ENCODE data around the gene MPP3.

MPP3 gene

DNA sequence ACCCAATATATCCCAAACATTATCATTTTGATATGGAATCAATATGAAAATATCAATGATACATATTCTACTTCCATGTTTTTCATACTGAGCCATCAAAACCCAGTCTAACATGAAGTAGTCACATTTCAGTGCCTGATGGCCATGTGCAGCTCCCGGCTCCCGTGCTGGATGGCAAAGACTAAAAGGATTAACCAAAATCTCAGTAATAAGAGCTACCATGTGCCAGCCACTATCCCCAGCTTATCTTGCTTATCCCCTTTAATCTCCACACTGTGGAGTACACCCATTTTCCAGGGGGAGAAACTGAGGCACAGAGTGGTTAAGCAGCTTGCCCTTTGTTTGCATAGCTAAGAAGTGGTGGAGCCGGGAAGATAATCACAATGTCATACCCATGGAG lies 23.2 kb upstream of the MPP3 start:
- Histone ChIP-seq H3K4me1 (ENCODE audit: control insufficient read depth in 2 of 2, insufficient read depth in 1 of 2, low read depth in 1 of 2, low read length in 2 of 2) (peaks cover 4 to 9% of the 10 kb centered on the region in 2 donors), H2BK12ac (ENCODE audit: low read length) (no peak overlapping the region), H3K4me3 (ENCODE audit: low read length in 2 of 2) (no peak overlapping the region), H4K8ac (ENCODE audit: low read depth, low read length) (no peak overlapping the region), H3K23ac (ENCODE audit: low read depth, low read length, poor library complexity) (no peak overlapping the region), H3K18ac (ENCODE audit: low read length) (no peak overlapping the region), H2AK5ac (ENCODE audit: low read depth, low read length) (no peak overlapping the region), H3K4ac (ENCODE audit: low read length) (no peak overlapping the region), H2BK5ac (ENCODE audit: low read length) (no peak overlapping the region), H2AFZ (ENCODE audit: low read length) (no peak overlapping the region), H2BK120ac (ENCODE audit: low read depth, low read length) (no peak overlapping the region), H3K79me1 (ENCODE audit: low read depth, low read length) (no peaks in the 10 kb centered on the region), H3K14ac (ENCODE audit: low read length) (no peak overlapping the region), H3K27ac (replicated peaks; ENCODE audit: low read length) (no peak overlapping the region), H2BK15ac (ENCODE audit: low read length) (no peak overlapping the region), H3K27me3 (ENCODE audit: control insufficient read depth in 3 of 3, insufficient read depth in 3 of 3, low read depth in 1 of 3, low read length in 3 of 3) (peaks cover 0 to 58% (median 0%) of the 10 kb centered on the region in 3 experiments), H3K9ac (ENCODE audit: low read depth, low read length, poor library complexity) (no peak overlapping the region), H3K36me3 (replicated peaks in 1 of 2; ENCODE audit: control insufficient read depth in 2 of 2, insufficient read depth in 2 of 2, low read length in 2 of 2) (no peaks in the 10 kb centered on the region), H3K4me2 (ENCODE audit: insufficient read depth, low read length, poor library complexity, severe bottlenecking) (no peak overlapping the region), H3K9me3 (replicated peaks in 1 of 2; ENCODE audit: control insufficient read depth in 2 of 2, insufficient read depth in 1 of 2, low read depth in 1 of 2, low read length in 2 of 2) (no peaks in the 10 kb centered on the region), H4K91ac (ENCODE audit: low read depth, low read length, poor library complexity) (no peak overlapping the region)
- WGBS, 2 donors (ENCODE audit: extremely low coverage in 2 of 2, insufficient read length in 2 of 2, insufficient replicate concordance in 1 of 2): no CpG with 5 or more reads among the region's 3 CpGs
- DNase-seq (ENCODE audit: low spot score): no peak

GRCh38 chr17:43855061-43855460 lies 22.1 kb upstream of the MPP3 start:
- H3K36me3 ChIP-seq (replicated peaks in 1 of 2; ENCODE audit: control insufficient read depth in 2 of 2, insufficient read depth in 2 of 2, low read length in 2 of 2): no peaks in the 10 kb centered on the region
- H2BK5ac ChIP-seq (ENCODE audit: low read length): no peak overlapping the region
- H3K79me1 ChIP-seq (ENCODE audit: low read depth, low read length): no peaks in the 10 kb centered on the region
- H3K4me2 ChIP-seq (ENCODE audit: insufficient read depth, low read length, poor library complexity, severe bottlenecking): no peak overlapping the region
- no peak overlapping the region for H4K8ac ChIP-seq (ENCODE audit: low read depth, low read length)
- no peak overlapping the region for H3K4me3 ChIP-seq (ENCODE audit: low read length in 2 of 2)
- H2AFZ ChIP-seq (ENCODE audit: low read length): no peak overlapping the region
- no peak overlapping the region for H3K27ac ChIP-seq (replicated peaks; ENCODE audit: low read length)
- no peak overlapping the region for H2BK120ac ChIP-seq (ENCODE audit: low read depth, low read length)
- H3K23ac ChIP-seq (ENCODE audit: low read depth, low read length, poor library complexity): no peak overlapping the region
- no CpG with 5 or more reads among the region's 9 CpGs for WGBS, 2 donors (ENCODE audit: extremely low coverage in 2 of 2, insufficient read length in 2 of 2, insufficient replicate concordance in 1 of 2)
- H3K14ac ChIP-seq (ENCODE audit: low read length): no peak overlapping the region
- H4K91ac ChIP-seq (ENCODE audit: low read depth, low read length, poor library complexity): no peak overlapping the region
- DNase-seq (ENCODE audit: low spot score): no peak
- peak overlapping the region; percentile 6 for H3K18ac ChIP-seq (ENCODE audit: low read length)
- no peak overlapping the region for H3K4ac ChIP-seq (ENCODE audit: low read length)
- H3K9me3 ChIP-seq (replicated peaks in 1 of 2; ENCODE audit: control insufficient read depth in 2 of 2, insufficient read depth in 1 of 2, low read depth in 1 of 2, low read length in 2 of 2): no peaks in the 10 kb centered on the region
- H2AK5ac ChIP-seq (ENCODE audit: low read depth, low read length): no peak overlapping the region
- H2BK12ac ChIP-seq (ENCODE audit: low read length): no peak overlapping the region
- peaks cover 0 to 58% (median 0%) of the 10 kb centered on the region in 3 experiments for H3K27me3 ChIP-seq (ENCODE audit: control insufficient read depth in 3 of 3, insufficient read depth in 3 of 3, low read depth in 1 of 3, low read length in 3 of 3)
- H3K9ac ChIP-seq (ENCODE audit: low read depth, low read length, poor library complexity): no peak overlapping the region
- H3K4me1 ChIP-seq (ENCODE audit: control insufficient read depth in 2 of 2, insufficient read depth in 1 of 2, low read depth in 1 of 2, low read length in 2 of 2): peaks cover 4 to 9% of the 10 kb centered on the region in 2 donors
- no peak overlapping the region for H2BK15ac ChIP-seq (ENCODE audit: low read length)

DNA sequence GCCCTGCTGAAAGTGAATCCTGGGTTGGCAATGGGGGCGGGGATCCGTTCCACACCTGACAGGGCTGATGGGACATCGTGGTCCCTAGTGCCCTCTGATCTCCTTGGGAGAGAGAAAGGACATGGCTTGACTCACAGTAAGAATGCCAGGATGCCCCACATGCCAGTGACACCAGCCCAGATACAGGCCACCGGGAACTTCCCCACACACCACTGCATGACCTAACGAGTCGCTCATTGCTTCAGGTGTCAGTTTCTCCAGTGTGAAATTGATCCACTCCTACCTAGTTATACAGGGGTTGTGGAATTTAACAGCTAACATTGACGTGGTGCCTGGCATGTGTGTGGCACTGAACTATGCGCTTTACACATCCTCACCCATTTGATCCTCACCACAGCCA lies 21.6 kb upstream of the MPP3 start:
- H3K4me2 ChIP-seq (ENCODE audit: insufficient read depth, low read length, poor library complexity, severe bottlenecking): no peak overlapping the region
- peaks cover 0 to 54% (median 0%) of the 10 kb centered on the region in 3 experiments for H3K27me3 ChIP-seq (ENCODE audit: control insufficient read depth in 3 of 3, insufficient read depth in 3 of 3, low read depth in 1 of 3, low read length in 3 of 3)
- H3K79me1 ChIP-seq (ENCODE audit: low read depth, low read length): no peaks in the 10 kb centered on the region
- H2AFZ ChIP-seq (ENCODE audit: low read length): no peak overlapping the region
- no peak overlapping the region for H4K91ac ChIP-seq (ENCODE audit: low read depth, low read length, poor library complexity)
- no peak overlapping the region for H3K23ac ChIP-seq (ENCODE audit: low read depth, low read length, poor library complexity)
- peaks cover 4 to 9% of the 10 kb centered on the region in 2 donors for H3K4me1 ChIP-seq (ENCODE audit: control insufficient read depth in 2 of 2, insufficient read depth in 1 of 2, low read depth in 1 of 2, low read length in 2 of 2)
- H3K36me3 ChIP-seq (replicated peaks in 1 of 2; ENCODE audit: control insufficient read depth in 2 of 2, insufficient read depth in 2 of 2, low read length in 2 of 2): no peaks in the 10 kb centered on the region
- no peak overlapping the region for H3K18ac ChIP-seq (ENCODE audit: low read length)
- no peak overlapping the region for H2BK5ac ChIP-seq (ENCODE audit: low read length)
- WGBS, 2 donors (ENCODE audit: extremely low coverage in 2 of 2, insufficient read length in 2 of 2, insufficient replicate concordance in 1 of 2): no CpG with 5 or more reads among the region's 8 CpGs
- H3K4me3 ChIP-seq (ENCODE audit: low read length in 2 of 2): no peak overlapping the region
- no peak overlapping the region for H2BK120ac ChIP-seq (ENCODE audit: low read depth, low read length)
- no peaks in the 10 kb centered on the region for H3K9me3 ChIP-seq (replicated peaks in 1 of 2; ENCODE audit: control insufficient read depth in 2 of 2, insufficient read depth in 1 of 2, low read depth in 1 of 2, low read length in 2 of 2)
- no peak overlapping the region for H3K4ac ChIP-seq (ENCODE audit: low read length)
- peak overlapping the region; percentile 6 for H3K9ac ChIP-seq (ENCODE audit: low read depth, low read length, poor library complexity)
- no peak overlapping the region for H2BK12ac ChIP-seq (ENCODE audit: low read length)
- DNase-seq (ENCODE audit: low spot score): no peak
- no peak overlapping the region for H3K27ac ChIP-seq (replicated peaks; ENCODE audit: low read length)
- H2BK15ac ChIP-seq (ENCODE audit: low read length): no peak overlapping the region
- H2AK5ac ChIP-seq (ENCODE audit: low read depth, low read length): no peak overlapping the region
- no peak overlapping the region for H3K14ac ChIP-seq (ENCODE audit: low read length)
- no peak overlapping the region for H4K8ac ChIP-seq (ENCODE audit: low read depth, low read length)

GRCh38 chr17:43853546-43853945 lies 20.6 kb upstream of the MPP3 start:
- H3K36me3 ChIP-seq (replicated peaks in 1 of 2; ENCODE audit: control insufficient read depth in 2 of 2, insufficient read depth in 2 of 2, low read length in 2 of 2): no peaks in the 10 kb centered on the region
- H3K4me1 ChIP-seq (ENCODE audit: control insufficient read depth in 2 of 2, insufficient read depth in 1 of 2, low read depth in 1 of 2, low read length in 2 of 2): peaks cover 4 to 9% of the 10 kb centered on the region in 2 donors
- no peak overlapping the region for H3K4ac ChIP-seq (ENCODE audit: low read length)
- no peak overlapping the region for H3K18ac ChIP-seq (ENCODE audit: low read length)
- no peak overlapping the region for H4K8ac ChIP-seq (ENCODE audit: low read depth, low read length)
- H3K4me2 ChIP-seq (ENCODE audit: insufficient read depth, low read length, poor library complexity, severe bottlenecking): no peak overlapping the region
- H3K4me3 ChIP-seq (ENCODE audit: low read length in 2 of 2): no peak overlapping the region
- no peak overlapping the region for H2BK5ac ChIP-seq (ENCODE audit: low read length)
- no peak overlapping the region for H2AFZ ChIP-seq (ENCODE audit: low read length)
- DNase-seq (ENCODE audit: low spot score): no peak
- H2AK5ac ChIP-seq (ENCODE audit: low read depth, low read length): peak overlapping the region; percentile 9
- H3K27ac ChIP-seq (replicated peaks; ENCODE audit: low read length): no peak overlapping the region
- no peak overlapping the region for H3K9ac ChIP-seq (ENCODE audit: low read depth, low read length, poor library complexity)
- no CpG with 5 or more reads among the region's 7 CpGs for WGBS, 2 donors (ENCODE audit: extremely low coverage in 2 of 2, insufficient read length in 2 of 2, insufficient replicate concordance in 1 of 2)
- H3K27me3 ChIP-seq (ENCODE audit: control insufficient read depth in 3 of 3, insufficient read depth in 3 of 3, low read depth in 1 of 3, low read length in 3 of 3): peaks cover 0 to 51% (median 0%) of the 10 kb centered on the region in 3 experiments
- no peak overlapping the region for H2BK15ac ChIP-seq (ENCODE audit: low read length)
- H3K14ac ChIP-seq (ENCODE audit: low read length): no peak overlapping the region
- H3K79me1 ChIP-seq (ENCODE audit: low read depth, low read length): no peaks in the 10 kb centered on the region
- no peak overlapping the region for H3K23ac ChIP-seq (ENCODE audit: low read depth, low read length, poor library complexity)
- H3K9me3 ChIP-seq (replicated peaks in 1 of 2; ENCODE audit: control insufficient read depth in 2 of 2, insufficient read depth in 1 of 2, low read depth in 1 of 2, low read length in 2 of 2): no peaks in the 10 kb centered on the region
- H2BK120ac ChIP-seq (ENCODE audit: low read depth, low read length): no peak overlapping the region
- no peak overlapping the region for H2BK12ac ChIP-seq (ENCODE audit: low read length)
- no peak overlapping the region for H4K91ac ChIP-seq (ENCODE audit: low read depth, low read length, poor library complexity)
